K562 (cell line): ENCODE results near the gene SPI1. TPM values are rescaled to one million over a fixed set of nuclear protein-coding genes. Genes with fewer than 3 reads are reported as not detected.

Experiments
- CBFA2T2 ChIP-seq: fragments of 450-650 bp; conservative IDR thresholded peaks from 2 replicates; pipeline ENCODE4 v1.6.1; 2017; ENCODE audit warnings: mild to moderate bottlenecking
- CHD7 ChIP-seq: fragments of 200-600 bp; sonication (generic); IDR thresholded peaks from one replicate; pipeline ENCODE4 v1.6.1; 2012; ENCODE audit warnings: mild to moderate bottlenecking, low read depth, low read length, inconsistent platforms
- CREB5 ChIP-seq: fragments of 250-450 bp; sonication (Bioruptor Pico); IDR thresholded peaks from 2 replicates; pipeline ENCODE4 v1.5.0; 2020; ENCODE audit warnings: mild to moderate bottlenecking
- ZC3H4 ChIP-seq: sonication (generic); formaldehyde crosslinking; IDR thresholded peaks from 2 replicates; pipeline ENCODE4 v1.9.0; 2021; ENCODE audit warnings: missing genetic modification reagents, borderline replicate concordance
- ZNF592 ChIP-seq: fragments of 450-650 bp; IDR thresholded peaks from 2 replicates; pipeline ENCODE4 v1.6.1; 2017; ENCODE audit warnings: antibody characterized with exemption, mild to moderate bottlenecking
- polyA plus RNA-seq, 8 experiments: library from polyadenylated mRNA; depleted of rRNA in 4 of 8; stranded (reverse) in 5 of 8; unstranded in 3 of 8; fragments of >200 nt; fragmentation: Nextera tagmentation in 2 of 8; fragmentation: Illumina TruSeq in 1 of 8; extraction: Ambion mirVana in 2 of 8; extraction: Trizol in 1 of 8; gene quantifications; 2 replicates each; pipeline versions ENCODE4 v1.2.1 to v1.2.3, GENCODE V29; 2011 to 2014; ENCODE audit warnings: inconsistent platforms in 1 of 8, missing spikeins in 1 of 8
- total RNA-seq, 7 experiments: library from RNA; depleted of rRNA in 6 of 7; stranded (reverse); fragments of >200 nt in 6 of 7; fragmentation: Illumina TruSeq in 2 of 7; extraction: Trizol in 2 of 7; gene quantifications; 2 replicates each; pipeline versions ENCODE4 v1.2.1 to v1.2.3, GENCODE V29; 2011 to 2021; ENCODE audit warnings: low replicate concordance in 1 of 7

SPI1 gene
- total and polyA plus RNA-seq, 9 of the 15 experiments (the other 6 are each of a cell fraction or from before 2014, with no cell fraction given) = 0.10 to 33.7 (median 10.3) TPM

GRCh38 chr11:47399860-47400767 is 21.8 kb upstream of the SPI1 start (continued):
- no peak for TF ChIP-seq CHD7
- no peak for TF ChIP-seq CREB5 (CRISPR knock-in tag)
- 0 out of 2 replicates have a peak, but pooled peaks have one; percentile 18 for TF ChIP-seq CBFA2T2
- peak; percentile 23; the same call in 1 of the 2 replicates for TF ChIP-seq ZNF592
- TF ChIP-seq ZC3H4 = no peak
